NCI-H146 (cell line): ENCODE measurements around the gene GMFB.
"Not testable (repeated sequence)": the region's sequence is repeated elsewhere in the genome, so short reads cannot be mapped to it uniquely, and the experiment has no call there.

Experiments
- DNase-seq: peaks from one replicate; lab custom pipeline; 2025; lab: John Stamatoyannopoulos, UW

GMFB gene

DNA sequence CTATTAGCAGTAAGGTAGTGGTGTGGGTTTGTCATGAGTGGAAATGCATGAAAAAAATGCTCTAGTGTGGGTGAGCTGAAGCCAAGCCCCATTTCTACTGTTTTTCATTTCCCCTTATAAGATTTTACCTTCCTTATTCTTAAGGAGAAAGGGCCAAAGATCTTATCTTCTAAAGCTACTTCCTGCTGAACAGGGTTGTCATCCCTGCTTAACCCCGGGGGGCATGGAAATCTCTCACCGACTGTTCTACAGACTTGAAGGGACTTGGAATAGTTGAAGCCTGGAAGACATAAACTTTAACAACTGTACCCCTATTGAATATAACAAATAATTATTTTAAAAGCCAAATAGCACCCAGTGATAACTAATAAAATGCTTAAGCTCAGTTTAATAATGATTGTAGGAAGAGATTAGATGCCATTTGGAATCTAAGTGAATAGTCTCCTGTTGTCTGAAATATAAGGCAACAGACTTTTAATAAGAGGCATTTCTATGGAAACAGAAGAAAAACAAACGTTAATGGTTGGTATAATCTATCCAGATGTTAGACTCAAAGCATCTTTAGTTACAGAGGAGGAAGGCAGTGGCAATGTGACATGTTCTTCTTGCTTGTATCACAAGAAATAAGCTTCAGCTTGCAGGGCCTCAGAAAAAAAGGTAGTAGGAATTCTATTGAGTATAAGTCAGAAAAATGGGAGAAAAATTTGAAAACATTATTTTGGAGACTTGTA lies 1.8 kb upstream of the GMFB start:
- DNase-seq: no peak

DNA sequence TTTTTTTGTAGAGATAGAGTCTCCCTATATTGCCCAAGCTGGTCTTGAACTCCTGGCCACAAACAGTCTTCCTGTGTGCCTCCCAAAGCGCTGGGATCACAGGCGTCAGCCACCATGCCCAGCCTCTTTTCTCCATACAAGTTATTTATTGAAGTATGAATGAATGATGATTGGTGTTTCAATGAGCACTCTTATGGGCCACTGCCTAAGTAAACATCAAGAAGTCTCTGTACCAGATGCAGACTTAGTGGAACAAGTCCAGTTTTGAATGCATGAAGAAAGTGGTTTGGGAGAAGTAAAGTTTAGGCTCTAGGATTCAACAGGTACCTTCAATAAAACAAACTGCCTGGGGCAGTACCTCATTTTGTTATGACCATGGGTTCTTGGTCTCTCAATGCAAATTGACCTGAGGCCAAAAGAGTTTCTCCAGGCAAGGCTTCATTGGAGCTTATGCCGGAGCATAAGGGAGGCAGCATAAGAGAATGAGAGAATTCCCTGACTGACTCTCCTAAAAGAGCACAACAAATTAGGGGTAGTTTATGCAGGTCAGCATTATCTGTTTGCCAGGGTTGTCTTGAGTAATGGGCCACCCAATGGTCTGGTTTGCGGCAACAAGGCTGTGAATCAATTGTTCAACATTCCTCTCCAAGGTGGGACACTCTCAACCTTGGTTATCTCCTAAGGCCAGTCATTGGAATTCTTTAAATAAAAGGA lies 1.1 kb upstream of the GMFB start:
- DNase-seq: no peak

DNA sequence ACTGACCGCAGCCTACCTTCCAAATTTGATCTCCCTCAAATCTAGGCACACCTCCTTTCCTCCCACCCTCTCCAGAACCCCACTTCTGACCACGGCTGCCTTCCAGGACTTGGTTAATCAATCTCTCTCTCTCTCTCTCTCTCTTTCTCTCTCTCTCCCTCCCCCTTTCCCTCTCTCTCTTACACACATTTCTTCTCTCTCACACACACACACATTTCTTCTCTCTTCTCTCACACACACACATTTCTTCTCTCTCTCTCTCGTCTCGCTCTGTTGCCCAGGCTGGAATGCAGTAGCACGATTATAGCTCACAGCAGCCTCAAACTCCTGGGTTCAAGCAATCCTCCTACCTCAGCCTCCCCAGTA lies 521 bp upstream of the GMFB start:
- DNase-seq: no peak

DNA sequence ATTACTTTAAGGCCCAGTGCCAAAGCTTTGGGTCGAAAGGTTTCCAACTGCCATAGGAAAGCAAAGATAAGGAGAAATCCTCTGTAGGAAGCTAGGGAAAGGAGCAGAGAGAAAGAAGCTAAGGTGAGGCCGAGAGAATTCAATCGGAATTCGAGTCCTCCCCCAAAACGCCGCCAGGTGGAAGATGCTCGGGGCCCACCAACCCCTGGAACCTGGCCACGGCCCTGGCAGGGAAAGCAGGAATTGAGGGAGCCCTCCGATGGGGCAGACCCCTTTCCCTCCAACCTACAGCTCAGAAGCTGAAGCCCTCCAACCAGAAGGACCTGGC lies 498 bp downstream of the GMFB start:
- no peak for DNase-seq

DNA sequence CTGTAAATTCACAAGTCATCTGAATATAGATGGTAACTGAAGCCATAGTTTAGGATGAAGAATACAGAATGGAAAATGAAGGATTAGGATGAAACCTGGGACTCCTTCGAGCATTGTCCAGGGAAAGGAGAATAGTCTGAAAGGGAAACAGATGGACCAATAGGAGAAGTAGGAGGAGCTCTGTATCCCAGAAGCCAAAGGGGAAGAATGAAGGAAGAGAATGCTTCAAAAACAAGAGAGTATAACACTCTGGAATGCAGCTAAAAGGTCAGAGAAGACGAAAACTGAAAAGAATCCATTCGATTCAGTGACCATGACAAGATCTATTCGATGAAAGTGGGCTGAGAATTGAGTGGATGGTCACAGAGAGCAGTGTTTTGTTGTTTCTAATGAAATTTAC lies 1.0 kb downstream of the GMFB start:
- DNase-seq: no peak

DNA sequence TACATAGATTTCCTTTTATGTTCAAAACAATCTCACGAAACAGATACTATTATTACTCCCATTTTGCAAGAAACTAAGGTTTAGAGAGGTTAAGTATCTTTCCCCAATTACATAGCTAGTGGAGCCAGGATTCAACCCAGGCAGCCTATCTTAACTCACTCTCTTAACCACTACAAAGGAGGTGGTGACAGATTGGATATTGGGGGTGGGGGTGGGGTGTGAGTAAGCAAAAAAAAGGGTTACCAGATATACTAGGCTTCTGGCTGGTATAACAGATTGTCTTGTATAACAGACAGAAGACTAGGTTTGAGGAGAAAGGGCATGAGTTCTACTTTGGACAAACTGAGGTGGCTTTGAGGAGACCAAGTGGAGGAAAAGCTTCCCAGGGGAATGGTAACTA lies 2.1 kb downstream of the GMFB start:
- DNase-seq: no peak

DNA sequence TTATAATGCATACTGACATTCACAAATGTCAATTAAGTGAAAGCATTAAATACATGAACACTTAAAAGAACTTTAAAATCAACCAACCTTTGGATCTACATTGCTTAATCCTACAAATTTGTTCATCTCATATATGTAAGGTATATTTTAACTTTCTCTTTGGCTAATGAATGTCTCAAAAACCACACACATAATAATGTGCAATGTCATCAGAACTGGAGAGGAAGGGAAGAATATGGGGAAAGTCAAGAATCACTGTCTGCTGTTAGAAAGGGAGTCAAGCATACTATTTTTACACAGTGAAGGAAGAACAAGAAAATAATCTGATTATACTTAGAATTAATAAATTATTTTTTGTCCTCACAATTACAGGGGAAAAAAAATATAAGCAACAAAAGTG lies 4.9 kb downstream of the GMFB start:
- no peak for DNase-seq

DNA sequence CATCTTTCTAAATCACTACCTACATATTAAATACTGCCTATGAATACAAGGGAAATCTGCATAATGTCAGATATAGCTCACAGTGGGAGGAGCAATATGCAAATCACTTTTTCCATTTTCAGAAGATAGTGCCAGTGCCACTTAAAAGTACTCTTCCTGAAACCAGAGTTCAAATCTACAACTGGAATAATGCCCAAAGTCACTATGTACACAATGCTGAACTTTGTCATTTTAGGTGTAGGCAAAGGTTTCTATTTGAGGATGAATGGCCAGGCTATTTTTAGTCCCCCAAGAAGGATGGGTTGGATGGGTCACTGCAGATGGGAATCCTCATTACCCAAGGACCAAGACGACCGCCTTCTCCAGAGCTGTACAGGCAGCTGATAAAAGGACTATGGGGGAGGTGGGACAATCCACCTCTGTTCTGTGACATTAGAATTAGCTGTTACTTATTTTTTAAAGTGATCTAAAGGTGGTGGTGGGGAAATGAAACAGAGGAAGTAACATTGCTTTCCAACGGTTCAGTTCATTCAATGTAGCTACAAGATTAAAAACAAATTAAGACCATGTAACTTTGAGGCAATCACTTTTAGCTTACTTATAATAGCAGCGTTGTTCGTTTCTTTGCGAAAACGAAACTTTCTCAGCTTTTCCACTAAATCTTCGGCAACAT lies 5.6 kb downstream of the GMFB start:
- DNase-seq: no peak

DNA sequence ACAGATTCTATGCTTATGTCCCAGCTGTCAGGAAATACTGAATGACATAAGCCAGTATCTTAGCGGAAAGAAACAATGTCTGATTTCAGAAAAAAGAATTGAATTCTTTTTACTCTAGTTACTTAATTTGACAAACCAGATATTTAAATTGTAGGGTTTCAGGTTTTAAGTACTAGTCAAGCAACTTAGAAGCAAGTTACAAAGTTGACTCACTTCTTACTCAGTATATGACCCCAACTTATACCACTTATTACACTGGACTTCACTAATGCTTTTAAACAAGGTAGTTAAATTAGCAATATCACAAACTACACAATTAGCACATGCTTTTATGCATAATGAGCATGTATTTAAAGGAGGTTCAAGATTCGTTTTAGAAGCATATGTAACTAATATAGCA lies 7.1 kb downstream of the GMFB start:
- no peak for DNase-seq

DNA sequence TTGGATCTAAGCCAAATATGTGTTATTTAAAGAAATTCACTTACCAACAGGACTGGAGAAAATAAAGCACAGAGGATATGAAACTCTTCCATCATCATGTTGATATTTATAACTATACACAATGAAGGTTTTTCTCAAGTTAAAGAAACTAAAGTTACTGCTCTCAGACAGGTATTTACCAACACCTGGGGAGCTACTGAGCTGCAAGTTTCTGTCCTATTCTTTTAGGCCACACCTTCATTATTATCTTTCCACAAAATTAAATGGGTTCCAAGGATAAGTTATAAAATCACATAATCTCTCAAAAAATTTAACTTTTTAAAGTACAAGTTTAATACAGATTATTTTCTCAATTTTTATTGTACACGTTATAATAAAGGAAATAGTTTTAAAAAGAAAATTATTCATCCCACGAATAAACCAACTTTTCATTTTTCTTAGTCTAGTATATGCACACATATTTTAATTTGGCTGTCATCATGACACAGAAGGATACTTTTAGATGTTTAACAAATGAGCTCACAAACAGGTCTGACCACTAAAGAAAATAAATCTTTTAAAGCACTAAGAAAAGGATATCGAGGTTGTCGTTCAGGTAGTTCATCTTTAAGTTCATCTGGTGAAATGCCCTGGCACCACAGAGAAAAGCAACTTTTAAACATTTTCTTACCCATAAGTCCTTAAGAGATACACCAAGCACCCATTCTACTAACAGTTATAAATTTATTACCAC lies 7.8 kb downstream of the GMFB start:
- DNase-seq: no peak

DNA sequence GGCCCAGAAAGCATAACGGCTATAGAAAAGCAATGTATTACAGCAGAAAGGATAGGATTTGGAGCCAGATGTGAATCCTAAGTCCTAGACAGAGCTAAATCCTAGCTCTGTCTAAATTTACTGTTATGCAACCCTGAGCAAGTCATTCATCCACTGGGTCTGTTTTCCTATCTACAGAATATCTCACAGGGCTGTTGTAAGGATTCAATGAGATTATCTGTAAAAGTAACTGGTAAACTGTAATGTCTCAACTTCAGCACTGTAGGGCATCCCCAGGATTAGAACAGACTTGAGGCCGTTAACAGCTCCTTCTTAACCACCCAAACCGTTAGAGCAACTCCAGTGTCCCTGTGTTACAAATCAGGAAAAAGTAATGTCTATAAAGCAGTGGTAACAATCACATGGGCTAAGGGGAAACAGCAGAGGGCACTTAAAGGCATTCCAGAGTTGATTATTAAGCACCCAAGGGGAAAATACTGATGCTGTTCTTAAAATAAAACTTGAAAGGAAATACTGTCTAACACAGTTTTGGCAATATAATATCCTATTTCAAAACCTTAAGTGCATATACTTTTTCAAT lies 10.1 kb downstream of the GMFB start:
- DNase-seq: no peak

DNA sequence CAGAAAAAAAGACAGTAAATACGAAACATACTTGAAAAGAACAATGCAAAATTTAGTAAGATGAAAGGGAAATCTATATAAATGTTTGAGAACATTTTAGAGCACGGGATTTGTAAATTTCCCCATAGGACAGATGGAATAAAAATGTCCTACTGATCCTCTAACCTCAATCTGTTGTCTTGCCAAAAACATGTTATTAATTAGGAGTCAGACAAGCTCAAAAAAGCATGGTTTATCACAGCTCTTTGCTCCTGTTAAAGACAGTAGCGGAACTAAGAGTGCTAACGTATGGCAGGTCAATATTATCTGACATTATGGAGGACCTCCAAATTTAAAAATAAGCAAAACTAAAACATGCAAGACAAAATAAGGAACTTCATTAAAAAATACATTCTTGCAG lies 12.9 kb downstream of the GMFB start:
- no peak for DNase-seq

DNA sequence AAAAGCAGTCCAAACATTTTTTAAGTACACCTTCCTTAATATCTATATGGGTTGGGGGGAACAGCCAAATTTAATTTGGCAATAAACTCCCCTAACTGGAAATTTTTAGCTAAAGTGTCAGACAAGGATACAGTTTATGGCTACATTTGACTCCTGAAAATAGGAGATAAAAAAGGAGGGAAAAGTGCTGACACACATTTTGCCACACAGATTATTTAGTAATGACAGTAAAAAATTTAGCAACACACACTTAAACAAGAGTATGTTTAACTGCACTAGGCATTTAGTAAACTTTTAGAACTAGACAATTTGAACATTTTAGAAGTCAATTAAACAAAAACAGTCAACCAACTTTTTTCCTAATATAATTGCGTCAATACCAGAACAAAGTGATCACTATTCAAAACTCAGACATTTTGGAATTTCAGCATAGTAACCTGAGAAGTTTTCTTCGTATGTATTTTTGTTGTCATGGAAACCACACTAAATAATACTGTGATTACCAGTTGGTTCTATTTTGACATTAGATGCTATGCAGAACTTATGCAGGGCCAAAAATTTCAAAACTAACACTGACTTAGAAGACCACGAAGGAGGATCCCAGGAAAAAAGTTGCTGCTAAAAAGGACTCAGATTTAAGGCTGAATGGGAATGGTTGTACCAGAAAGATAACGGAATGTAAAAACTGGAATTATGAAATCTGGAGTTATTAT lies 13.4 kb downstream of the GMFB start:
- DNase-seq: no peak

DNA sequence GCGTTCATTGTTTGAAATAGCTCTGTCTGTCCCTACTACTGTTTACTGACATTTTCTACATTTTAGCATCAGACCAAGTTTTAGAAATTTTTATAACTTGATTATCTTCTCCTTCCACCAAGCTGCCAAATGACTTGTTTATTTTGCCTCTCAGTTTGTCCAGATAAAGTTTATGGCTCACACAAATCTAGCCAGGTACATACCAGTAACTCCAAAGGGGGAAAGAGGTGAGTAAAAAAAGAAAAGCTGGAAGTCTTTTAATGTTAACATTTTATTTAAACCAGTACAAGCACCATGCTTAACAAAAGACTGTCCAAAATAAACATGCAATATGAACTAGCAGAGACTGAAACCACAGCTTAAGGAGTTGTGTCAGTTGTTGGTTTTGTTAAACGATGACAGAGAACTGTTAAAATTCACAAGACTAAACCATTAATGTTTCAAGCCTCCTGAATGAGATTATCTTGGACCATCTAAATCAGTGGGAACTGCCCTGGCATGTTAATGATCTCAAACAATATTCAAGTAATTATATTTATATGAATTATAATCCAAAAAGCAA lies 14.5 kb downstream of the GMFB start:
- DNase-seq: no peak

DNA sequence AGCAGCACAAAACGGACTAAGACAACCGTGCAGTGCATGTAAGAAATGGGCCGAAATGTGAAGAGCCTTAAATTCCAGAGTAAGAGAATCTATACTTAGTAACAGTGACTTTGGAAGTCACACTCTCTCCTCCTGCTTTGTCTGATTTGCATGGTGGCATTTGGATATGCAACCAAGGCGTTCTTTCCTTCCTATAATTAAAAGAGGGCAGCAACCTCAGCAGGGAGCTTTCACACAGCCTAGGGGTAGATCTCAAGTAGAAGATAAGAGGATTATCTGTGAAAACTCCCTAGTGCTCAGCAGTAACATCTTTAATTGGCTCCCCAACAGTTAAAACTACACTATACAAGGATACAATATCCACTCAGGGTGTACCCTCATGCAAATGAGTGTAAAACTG lies 16.5 kb downstream of the GMFB start:
- DNase-seq: no peak

DNA sequence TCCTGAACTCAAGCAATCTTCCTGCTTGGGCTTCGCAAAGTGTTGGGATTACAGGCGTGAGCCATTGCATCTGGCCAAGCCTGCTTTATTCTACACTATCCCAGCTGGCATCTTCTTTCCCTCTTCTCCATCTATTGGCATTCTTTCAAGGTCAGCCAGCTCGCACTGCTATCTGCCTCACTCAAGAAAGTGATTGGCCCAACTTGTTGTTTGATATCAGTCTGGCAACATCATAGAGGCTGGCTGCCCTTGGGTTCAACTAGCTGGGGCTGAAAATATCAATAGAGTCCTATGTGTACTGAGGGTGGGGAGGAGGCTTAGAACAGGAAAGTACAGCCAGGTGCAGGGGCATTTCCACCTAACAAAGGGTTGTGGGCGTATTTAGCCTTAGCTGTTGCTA lies 17.1 kb downstream of the GMFB start:
- DNase-seq: no peak

DNA sequence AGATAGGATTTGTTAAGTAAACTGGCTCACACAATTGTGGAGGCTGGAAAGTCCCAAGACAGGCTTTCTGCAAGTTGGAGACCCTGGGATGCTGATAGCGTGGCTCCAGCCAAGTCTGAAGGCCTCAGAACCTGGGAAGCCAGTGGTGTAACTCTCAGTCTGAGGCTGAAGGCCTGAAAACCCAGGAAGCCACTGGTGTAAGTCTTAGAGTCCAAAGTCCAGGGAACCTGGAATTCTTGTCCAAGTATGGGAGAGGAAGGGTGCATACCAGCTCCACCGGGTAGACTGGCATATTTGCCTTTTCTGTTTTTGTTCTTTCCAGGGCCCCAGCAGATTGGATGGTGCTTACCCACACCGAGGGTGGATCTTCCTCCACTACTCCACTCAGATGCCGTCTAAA lies 18.1 kb downstream of the GMFB start:
- DNase-seq: no peak

DNA sequence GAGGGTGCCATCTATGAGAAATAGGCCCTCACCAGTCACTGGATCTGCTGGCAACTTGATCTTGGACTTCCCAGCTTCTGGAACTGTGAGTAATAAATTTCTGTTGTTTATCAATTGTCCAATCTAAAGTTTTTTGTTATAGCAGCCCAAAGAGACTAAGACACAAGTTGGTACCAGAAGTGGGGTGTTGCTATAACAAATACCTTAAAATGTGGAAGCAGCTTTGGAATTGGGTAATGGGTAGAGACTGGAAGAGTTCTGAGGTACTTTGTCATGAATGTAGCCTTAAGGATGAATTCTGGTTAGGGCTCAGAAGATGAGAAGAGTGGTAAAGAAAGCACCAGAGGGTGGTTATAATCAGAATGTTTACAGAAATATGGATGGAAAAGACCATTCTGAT lies 21.5 kb downstream of the GMFB start:
- DNase-seq: no peak

DNA sequence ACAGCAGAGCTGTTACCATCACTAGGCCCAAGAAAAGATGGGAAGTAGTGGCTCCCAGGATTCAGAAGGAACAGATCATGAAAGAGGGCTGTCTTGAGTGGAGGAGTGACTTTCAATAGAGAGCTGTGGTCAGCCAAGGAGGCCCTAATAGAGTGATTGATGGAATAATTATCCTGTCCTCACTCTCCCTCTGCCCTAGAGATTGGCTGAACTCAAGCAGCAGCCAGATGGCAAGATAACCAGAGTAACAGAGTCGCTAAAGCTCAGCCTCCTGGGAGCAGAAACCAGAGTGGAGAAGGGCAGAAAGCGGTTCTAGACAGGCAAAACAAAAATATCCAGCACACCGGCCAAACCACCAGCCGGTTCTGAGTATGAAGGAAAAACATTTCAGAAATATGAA lies 23.1 kb downstream of the GMFB start:
- DNase-seq: no peak

DNA sequence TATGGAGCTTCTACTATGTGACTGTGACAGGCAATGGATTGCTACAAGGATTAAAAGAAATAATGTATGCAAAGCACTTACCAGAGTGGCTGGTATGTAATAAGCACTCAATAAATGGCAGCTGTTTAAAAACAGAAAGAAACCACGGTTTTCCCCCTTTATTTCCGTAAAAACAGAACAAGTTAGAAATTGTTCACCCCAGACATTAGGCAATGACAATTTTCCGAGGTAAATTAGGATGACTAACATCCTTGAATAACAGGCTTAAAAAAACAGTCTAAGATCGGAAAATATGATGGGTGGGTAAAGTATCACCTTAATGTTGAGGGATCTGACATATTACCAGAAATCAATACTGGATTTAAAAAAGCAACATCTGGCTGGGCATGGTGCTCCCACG lies 26.7 kb downstream of the GMFB start:
- no peak for DNase-seq

DNA sequence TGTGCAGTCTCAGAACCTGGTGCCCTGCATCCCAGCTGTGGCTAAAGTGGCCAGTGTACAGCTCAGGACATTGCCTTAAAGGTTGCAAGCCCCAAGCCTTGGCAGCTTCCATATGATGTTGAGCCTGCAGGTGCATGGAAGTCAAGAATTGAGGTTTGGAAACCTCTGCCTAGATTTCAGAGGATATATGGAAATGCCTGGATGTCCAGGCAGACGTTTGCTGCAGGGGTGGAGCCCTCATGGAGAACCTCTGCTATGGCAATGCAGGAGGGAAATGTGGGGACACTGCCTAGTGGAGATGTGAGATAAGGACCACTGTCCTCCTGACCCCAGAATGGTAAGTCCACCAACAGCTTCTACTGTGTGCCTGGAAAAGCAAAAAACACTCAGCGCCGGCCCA lies 29.7 kb downstream of the GMFB start:
- DNase-seq: no peak

DNA sequence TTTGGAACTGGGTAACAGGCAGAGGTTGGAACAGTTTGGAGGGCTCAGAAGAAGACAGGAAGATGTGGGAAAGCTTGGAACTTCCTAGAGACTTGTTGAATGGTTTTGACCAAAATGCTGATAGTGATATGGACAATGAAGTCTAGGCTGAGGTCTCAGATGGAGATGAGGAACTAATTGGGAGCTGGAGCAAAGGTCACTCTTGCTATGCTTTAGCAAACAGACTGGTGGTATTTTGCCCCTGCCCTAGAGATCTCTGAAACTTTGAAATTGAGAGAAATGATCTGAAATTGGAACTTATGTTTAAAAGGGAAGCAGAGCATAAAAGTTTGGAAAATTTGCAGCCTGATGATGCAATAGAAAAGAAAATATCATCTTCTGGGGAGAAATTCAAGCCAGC lies 30.2 kb downstream of the GMFB start:
- not testable (repeated sequence) for DNase-seq
